IPS DF 6.9 (cell line): Measurements from ENCODE around the gene HS3ST3A1.
"Not testable (repeated sequence)": the region's sequence is repeated elsewhere in the genome, so short reads cannot be mapped to it uniquely, and the experiment has no call there.

ENCODE experiments used
- DNase-seq: peaks from one replicate; pipeline ENCODE4 v3.0.0-alpha.2; 2013; ENCODE audit warnings: low read depth, low spot score
- H3K27ac ChIP-seq: one replicate; pipeline ENCODE4 v1.5.1; 2013; ENCODE audit warnings: low read length, control low read depth
- H3K27me3 ChIP-seq: 2 replicates; pipeline ENCODE4 v1.6.1; 2013; ENCODE audit warnings: mild to moderate bottlenecking, low read length; ENCODE audit not compliant: control insufficient read depth, insufficient read depth
- H3K36me3 ChIP-seq: 2 replicates; pipeline ENCODE4 v1.6.1; 2013; ENCODE audit warnings: low read length; ENCODE audit not compliant: control insufficient read depth, insufficient read depth
- H3K4me1 ChIP-seq: 2 replicates; pipeline ENCODE4 v1.6.1; 2013; ENCODE audit warnings: low read length; ENCODE audit not compliant: control insufficient read depth, insufficient read depth
- H3K4me3 ChIP-seq: 2 replicates; pipeline ENCODE4 v1.5.1; 2013; ENCODE audit warnings: mild to moderate bottlenecking, low read length
- H3K9me3 ChIP-seq: 2 replicates; pipeline ENCODE4 v1.6.1; 2013; ENCODE audit warnings: low read length, inconsistent platforms; ENCODE audit not compliant: control insufficient read depth, insufficient read depth
- WGBS: extraction: QIAGEN DNeasy Blood & Tissue Kit; methylation state at CpG from one replicate; pipeline ENCODE4 v1.1.7; 2013; ENCODE audit warnings: mixed read lengths, missing lambda C conversion rate; ENCODE audit not compliant: insufficient read length, insufficient coverage; 5-methylcytosine and 5-hydroxymethylcytosine counted together

The HS3ST3A1 gene

DNA sequence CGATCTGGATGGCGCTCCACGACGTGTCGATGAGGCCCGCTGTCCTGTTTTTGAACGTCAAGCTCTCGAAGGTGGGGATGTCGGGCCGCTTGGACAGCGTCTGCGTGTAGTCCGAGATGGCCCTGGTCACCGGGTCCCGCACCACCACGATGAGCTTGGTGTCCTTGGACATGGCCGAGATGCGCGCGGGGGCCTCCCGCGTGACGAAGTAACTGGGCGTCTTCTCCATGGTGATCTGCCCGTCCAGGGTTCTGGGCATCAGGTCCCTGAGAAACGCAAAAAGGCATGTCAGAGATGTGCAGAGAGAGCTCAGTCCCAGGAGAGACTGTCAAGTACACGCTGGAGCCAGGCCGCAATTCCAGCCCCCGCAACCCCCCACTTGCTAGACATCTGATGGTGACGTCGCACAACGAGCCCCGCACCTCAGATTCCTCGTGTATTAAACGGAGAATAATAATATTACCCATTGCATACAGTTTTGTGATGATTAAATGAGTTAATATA is 105.1 kb downstream of the HS3ST3A1 start:
- not testable (repeated sequence) for H3K27ac ChIP-seq, H3K4me1 ChIP-seq, H3K9me3 ChIP-seq, H3K4me3 ChIP-seq, DNase-seq, H3K27me3 ChIP-seq, H3K36me3 ChIP-seq
- no CpG with 5 or more reads among the region's 35 CpGs for WGBS

- H3K27me3 ChIP-seq = no peaks in the 10 kb centered on the region
These were observed 106.3 kb downstream of the HS3ST3A1 start for GRCh38 chr17:13495423-13495822.

GRCh38 chr17:13492737-13493122 is 109.0 kb downstream of the HS3ST3A1 start:
- Histone ChIP-seq H3K36me3 (no peaks in the 10 kb centered on the region), H3K4me1 (no peaks in the 10 kb centered on the region), H3K27me3 (no peaks in the 10 kb centered on the region), H3K4me3 (no peak overlapping the region), H3K27ac (no peak overlapping the region), H3K9me3 (no peaks in the 10 kb centered on the region)
- WGBS = no CpG with 5 or more reads among the region's 4 CpGs
- no peak for DNase-seq

More at GRCh38 chr17:13495423-13495822, 106.3 kb downstream of the HS3ST3A1 start:
- 100% methylated on average over 1 of the region's 2 CpGs for WGBS
- H3K9me3 ChIP-seq = no peaks in the 10 kb centered on the region
- no peaks in the 10 kb centered on the region for H3K4me1 ChIP-seq
- no peak for DNase-seq
- no peak overlapping the region for H3K27ac ChIP-seq
- no peak overlapping the region for H3K4me3 ChIP-seq
- H3K36me3 ChIP-seq = no peaks in the 10 kb centered on the region

DNA sequence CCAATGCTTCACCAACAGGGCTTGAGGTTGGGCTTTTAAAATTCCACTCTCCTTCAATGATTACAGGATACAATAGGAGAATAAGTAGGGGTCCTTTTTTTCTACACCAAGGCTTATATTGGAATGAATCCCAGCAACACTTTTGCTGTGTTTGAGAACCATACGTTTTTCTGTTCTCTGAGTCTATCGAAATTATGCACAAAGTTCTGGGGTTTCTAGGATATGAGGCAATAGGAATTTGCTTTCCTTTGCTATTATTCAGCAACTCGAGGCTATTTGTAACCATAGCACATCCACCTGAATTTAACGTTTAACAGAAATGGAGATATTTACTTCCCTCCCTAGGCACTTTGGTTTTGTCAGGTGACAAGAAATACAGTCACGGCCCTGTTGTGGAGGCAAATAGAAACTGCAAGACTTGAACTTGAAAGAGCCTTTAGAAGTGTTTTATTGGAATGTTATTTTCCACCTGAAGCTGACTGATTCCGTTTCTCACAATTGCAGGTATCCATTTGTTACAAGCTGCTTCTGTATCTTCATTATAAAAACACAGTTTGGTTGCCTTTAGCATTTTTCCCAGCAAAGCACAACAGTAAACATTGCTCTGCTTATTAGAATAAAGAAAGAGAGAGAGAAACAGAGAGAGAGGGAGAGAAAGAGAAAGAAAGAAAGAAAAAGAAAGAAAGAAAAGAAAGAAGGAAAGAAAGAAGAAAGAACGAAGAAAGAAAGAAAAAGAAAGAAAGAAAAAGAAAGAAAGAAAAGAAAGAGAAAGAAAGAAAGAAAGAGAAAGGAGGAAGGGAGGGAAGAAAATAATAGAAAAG is 109.6 kb downstream of the HS3ST3A1 start:
- no peaks in the 10 kb centered on the region for H3K9me3 ChIP-seq
- no peak overlapping the region for H3K27ac ChIP-seq
- no peaks in the 10 kb centered on the region for H3K4me1 ChIP-seq
- no CpG with 5 or more reads among the region's 7 CpGs for WGBS
- no peaks in the 10 kb centered on the region for H3K27me3 ChIP-seq
- DNase-seq = no peak
- no peak overlapping the region for H3K4me3 ChIP-seq
- no peaks in the 10 kb centered on the region for H3K36me3 ChIP-seq

DNA sequence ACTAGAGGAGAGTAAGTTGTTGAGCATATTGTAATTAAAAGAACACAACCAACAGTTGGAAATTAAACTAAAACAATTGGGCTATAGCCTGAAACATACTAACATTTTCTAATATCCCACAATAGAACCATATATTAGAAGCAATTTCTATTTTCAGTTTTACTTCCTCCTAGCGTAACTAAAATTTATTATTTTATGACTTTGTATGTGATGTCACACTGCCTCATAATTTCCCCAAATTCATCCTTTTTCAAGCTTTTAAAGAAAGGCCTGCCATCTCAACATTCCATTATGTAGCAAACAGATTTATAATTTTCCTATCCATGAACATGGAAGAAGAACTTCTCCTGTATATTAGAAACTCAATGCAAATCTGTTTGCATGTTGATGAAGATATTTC is 110.2 kb downstream of the HS3ST3A1 start:
- Histone ChIP-seq H3K27me3 (no peaks in the 10 kb centered on the region), H3K4me1 (no peaks in the 10 kb centered on the region), H3K4me3 (no peak overlapping the region), H3K36me3 (no peaks in the 10 kb centered on the region), H3K27ac (no peak overlapping the region), H3K9me3 (no peaks in the 10 kb centered on the region)
- no CpG with 5 or more reads among the region's 1 CpG for WGBS
- no peak for DNase-seq

DNA sequence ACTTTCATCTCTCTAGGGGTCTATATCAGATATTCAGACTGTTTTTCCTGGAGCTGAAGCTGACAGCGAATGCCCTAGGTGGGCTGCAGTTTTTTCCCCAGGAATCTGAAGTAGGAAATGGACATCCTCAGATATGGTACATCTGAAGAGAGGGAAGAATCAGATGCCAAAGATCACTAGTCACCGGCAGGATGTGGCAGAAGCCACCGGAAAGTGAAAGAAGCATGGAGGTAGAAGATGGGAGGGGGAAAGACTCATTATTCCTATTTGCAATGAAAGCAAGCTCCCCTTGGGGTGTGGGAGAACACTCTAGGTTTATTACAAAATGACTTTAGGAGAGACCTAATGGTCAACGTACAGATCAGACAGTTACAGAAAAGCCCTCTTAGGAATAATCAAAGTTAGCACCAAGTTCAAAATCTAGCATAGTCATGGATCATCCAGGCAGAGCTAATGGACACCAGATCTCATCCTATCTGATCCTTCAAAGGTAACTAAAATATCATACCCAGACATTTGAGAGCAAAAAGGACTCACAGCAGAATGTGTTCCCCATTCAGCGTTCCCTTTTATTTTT is 110.7 kb downstream of the HS3ST3A1 start:
- no peaks in the 10 kb centered on the region for H3K27me3 ChIP-seq
- WGBS = no CpG with 5 or more reads among the region's 5 CpGs
- H3K4me1 ChIP-seq = no peaks in the 10 kb centered on the region
- H3K4me3 ChIP-seq = no peak overlapping the region
- no peaks in the 10 kb centered on the region for H3K36me3 ChIP-seq
- no peaks in the 10 kb centered on the region for H3K9me3 ChIP-seq
- DNase-seq = no peak
- H3K27ac ChIP-seq = no peak overlapping the region

DNA sequence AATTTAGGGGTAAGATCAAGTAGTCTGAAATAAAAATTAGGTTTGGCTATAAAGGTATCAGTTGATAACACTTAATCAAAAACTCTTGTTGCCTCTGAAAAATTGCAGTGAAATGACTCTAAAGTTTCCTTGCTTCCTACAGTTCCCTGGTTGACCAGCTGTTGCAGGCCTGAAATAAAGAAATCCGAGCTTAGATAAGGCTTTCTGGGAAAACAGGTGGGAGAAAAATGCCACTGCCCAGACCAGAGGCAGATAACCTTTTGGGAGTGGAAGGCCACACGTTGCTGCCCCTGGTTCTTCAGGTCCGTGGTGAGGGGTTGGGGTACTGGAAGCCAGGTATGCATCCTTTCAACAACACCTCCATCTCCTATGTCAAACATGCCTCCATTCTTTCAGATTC is 111.3 kb downstream of the HS3ST3A1 start:
- H3K27me3 ChIP-seq = no peaks in the 10 kb centered on the region
- H3K4me1 ChIP-seq = no peaks in the 10 kb centered on the region
- no peaks in the 10 kb centered on the region for H3K36me3 ChIP-seq
- H3K4me3 ChIP-seq = no peak overlapping the region
- no peak for DNase-seq
- WGBS = no CpG with 5 or more reads among the region's 3 CpGs
- no peaks in the 10 kb centered on the region for H3K9me3 ChIP-seq
- no peak overlapping the region for H3K27ac ChIP-seq

DNA sequence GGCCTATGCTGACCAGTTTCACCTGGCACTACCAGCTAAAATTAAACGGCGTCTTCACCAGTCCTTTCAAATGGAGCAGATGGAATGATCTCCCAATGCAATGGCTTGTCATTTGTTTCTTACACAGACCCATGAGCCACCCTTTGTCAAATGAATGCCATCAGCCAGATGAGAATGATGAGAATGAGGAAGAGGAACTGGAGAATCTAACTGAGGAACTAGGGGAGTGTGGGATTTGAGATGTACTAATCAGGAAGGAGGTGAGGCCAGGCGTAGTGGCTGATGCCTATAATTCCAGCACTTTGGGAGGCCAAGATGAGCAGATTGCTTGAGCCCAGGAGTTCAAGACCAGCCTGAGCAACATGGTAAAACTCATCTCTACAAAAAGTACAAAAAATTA is 116.4 kb downstream of the HS3ST3A1 start:
- Histone ChIP-seq H3K27me3 (no peaks in the 10 kb centered on the region), H3K36me3 (no peaks in the 10 kb centered on the region), H3K4me3 (no peak overlapping the region), H3K9me3 (no peaks in the 10 kb centered on the region; the same call in 1 of the 2 replicates), H3K27ac (no peak overlapping the region), H3K4me1 (no peaks in the 10 kb centered on the region)
- no peak for DNase-seq
- no CpG with 5 or more reads among the region's 3 CpGs for WGBS

- H3K27me3 ChIP-seq = no peaks in the 10 kb centered on the region
- H3K4me3 ChIP-seq = no peak overlapping the region
- peaks cover 2% of the 10 kb centered on the region; the same call in 1 of the 2 replicates for H3K9me3 ChIP-seq
- WGBS = no CpG with 5 or more reads among the region's 4 CpGs
- no peak overlapping the region for H3K27ac ChIP-seq
- DNase-seq = no peak
- no peaks in the 10 kb centered on the region for H3K36me3 ChIP-seq
- no peaks in the 10 kb centered on the region for H3K4me1 ChIP-seq
These were observed 117.7 kb downstream of the HS3ST3A1 start for GRCh38 chr17:13484020-13484419.

- no peaks in the 10 kb centered on the region for H3K4me1 ChIP-seq
- H3K4me3 ChIP-seq = no peak overlapping the region
- H3K27me3 ChIP-seq = no peaks in the 10 kb centered on the region
- no peaks in the 10 kb centered on the region for H3K36me3 ChIP-seq
- no peak for DNase-seq
- H3K27ac ChIP-seq = no peak overlapping the region
- peaks cover 2% of the 10 kb centered on the region; the same call in 1 of the 2 replicates for H3K9me3 ChIP-seq
These were observed 120.9 kb downstream of the HS3ST3A1 start for GRCh38 chr17:13480877-13481276.
